ENCODE data around the gene AHNAK.

AHNAK gene

GRCh38 chr11:62444835-62445234, 101.8 kb downstream of the AHNAK start:
- no peak for FAIRE-seq
- DNase-seq (ENCODE audit: insufficient read length, low spot score): no peak

- FAIRE-seq (no peak), DNase-seq (ENCODE audit: insufficient read length, low spot score) (no peak)
These were observed 102.3 kb downstream of the AHNAK start for GRCh38 chr11:62444236-62444833.

GRCh38 chr11:62443390-62444235, 103.0 kb downstream of the AHNAK start:
- DNase-seq (ENCODE audit: insufficient read length, low spot score): no peak
- FAIRE-seq: no peak

GRCh38 chr11:62439785-62440602, 106.6 kb downstream of the AHNAK start:
- DNase-seq (ENCODE audit: insufficient read length, low spot score): peak; percentile 41
- FAIRE-seq: no peak

- DNase-seq (ENCODE audit: insufficient read length, low spot score) (no peak), FAIRE-seq (no peak)
These were observed 108.0 kb downstream of the AHNAK start for GRCh38 chr11:62438641-62439040.

- DNase-seq (ENCODE audit: insufficient read length, low spot score) (no peak), FAIRE-seq (no peak)
These were observed 109.0 kb downstream of the AHNAK start for GRCh38 chr11:62437616-62438015.

GRCh38 chr11:62435846-62436660, 110.6 kb downstream of the AHNAK start:
- DNase-seq (ENCODE audit: insufficient read length, low spot score): no peak
- no peak for FAIRE-seq

GRCh38 chr11:62433904-62434276, 112.7 kb downstream of the AHNAK start:
- DNase-seq (ENCODE audit: insufficient read length, low spot score): no peak
- FAIRE-seq: no peak

GRCh38 chr11:62433141-62433903, 113.3 kb downstream of the AHNAK start:
- no peak for DNase-seq (ENCODE audit: insufficient read length, low spot score)
- FAIRE-seq: no peak

GRCh38 chr11:62432695-62433094, 113.9 kb downstream of the AHNAK start:
- no peak for FAIRE-seq
- no peak for DNase-seq (ENCODE audit: insufficient read length, low spot score)

GRCh38 chr11:62431171-62431901, 115.3 kb downstream of the AHNAK start:
- FAIRE-seq: no peak
- DNase-seq (ENCODE audit: insufficient read length, low spot score): peak; percentile 26

GRCh38 chr11:62430425-62430824, 116.2 kb downstream of the AHNAK start:
- FAIRE-seq: no peak
- no peak for DNase-seq (ENCODE audit: insufficient read length, low spot score)

- no peak for DNase-seq (ENCODE audit: insufficient read length, low spot score)
- FAIRE-seq: no peak
These were observed 117.6 kb downstream of the AHNAK start for GRCh38 chr11:62428871-62429560.

- no peak for DNase-seq (ENCODE audit: insufficient read length, low spot score)
- no peak for FAIRE-seq
These were observed 118.9 kb downstream of the AHNAK start for GRCh38 chr11:62427630-62428233.

- DNase-seq (ENCODE audit: insufficient read length, low spot score): no peak
- FAIRE-seq: no peak
These were observed 123.6 kb downstream of the AHNAK start for GRCh38 chr11:62423012-62423411.

- DNase-seq (ENCODE audit: insufficient read length, low spot score): no peak
- FAIRE-seq: no peak
These were observed 124.6 kb downstream of the AHNAK start for GRCh38 chr11:62421996-62422395.

- FAIRE-seq (no peak), DNase-seq (ENCODE audit: insufficient read length, low spot score) (no peak)
These were observed 125.7 kb downstream of the AHNAK start for GRCh38 chr11:62420882-62421281.

GRCh38 chr11:62419943-62420342, 126.7 kb downstream of the AHNAK start:
- no peak for FAIRE-seq
- DNase-seq (ENCODE audit: insufficient read length, low spot score): no peak
